Gastroesophageal sphincter (tissue), 4 donors: Measurements from ENCODE around the gene SLC26A8. TPM values are rescaled to one million over a fixed set of nuclear protein-coding genes. Genes with fewer than 3 reads are reported as not detected.

Experiments used
- ATAC-seq: fragments of 150-250 bp; one replicate; pipeline ENCODE4 v1.9.1; 2016; ENCODE audit warnings: mild to moderate bottlenecking, moderate library complexity
- H3K27ac ChIP-seq, 4 donors: fragments of 200-600 bp; sonication (generic) in 3 of 4; 1 replicate in 3 of 4; 2 replicates in 1 of 4; pipeline ENCODE4 v1.5.1; 2016 to 2019
- H3K27me3 ChIP-seq: fragments of 200-600 bp; sonication (generic); one replicate; pipeline ENCODE4 v1.5.1; 2019
- H3K36me3 ChIP-seq, 2 donors: fragments of 200-600 bp; sonication (generic); one replicate each; pipeline ENCODE4 v1.5.1; 2019; ENCODE audit warnings: control low read depth in 1 of 2
- H3K4me1 ChIP-seq, 3 donors: fragments of 200-600 bp; sonication (generic); 1 replicate in 2 of 3; 2 replicates in 1 of 3; pipeline ENCODE4 v1.5.1; 2016 to 2019; ENCODE audit warnings: control low read depth in 2 of 3
- H3K4me3 ChIP-seq, 2 donors: fragments of 200-600 bp; sonication (generic); one replicate each; pipeline ENCODE4 v1.5.1; 2019; ENCODE audit warnings: mild to moderate bottlenecking in 1 of 2, moderate library complexity in 1 of 2
- H3K9me3 ChIP-seq, 3 donors: fragments of 200-600 bp; sonication (generic); one replicate each; pipeline ENCODE4 v1.5.1; 2017 to 2019; ENCODE audit warnings: control low read depth in 2 of 3
- EP300 ChIP-seq: sonication (generic); formaldehyde crosslinking; IDR thresholded peaks from one replicate; pipeline ENCODE4 v1.6.1; 2017; ENCODE audit warnings: antibody characterized with exemption, mild to moderate bottlenecking
- POLR2A ChIP-seq, 2 donors: fragments of 450-650 bp; IDR thresholded peaks; one replicate each; pipeline ENCODE4 v1.6.1; 2017; ENCODE audit warnings: antibody characterized with exemption in 2 of 2, mild to moderate bottlenecking in 2 of 2, moderate library complexity in 1 of 2
- POLR2AphosphoS5 ChIP-seq: sonication (generic); formaldehyde crosslinking; IDR thresholded peaks from one replicate; pipeline ENCODE4 v1.6.1; 2017; ENCODE audit warnings: antibody characterized with exemption
- WGBS, 2 donors: methylation state at CpG; one replicate each; pipeline ENCODE4 v1.1.5; 2018; ENCODE audit warnings: low coverage in 1 of 2; 5-methylcytosine and 5-hydroxymethylcytosine counted together
- total RNA-seq, 4 donors: library from RNA; depleted of rRNA; stranded (reverse); fragments of >200 nt; gene quantifications; one replicate each; pipeline ENCODE4 v1.1.0, GENCODE V29; 2016
- TF ChIP-seq, protein P1 (sequence below), 4 experiments: fragments of 200-600 bp in 2 of 4; fragments of 450-650 bp in 2 of 4; sonication (generic) in 1 of 4; IDR thresholded peaks; one replicate each; pipeline ENCODE4 v1.5.1; 2017 to 2019; ENCODE audit warnings: antibody characterized with exemption in 4 of 4, mild to moderate bottlenecking in 2 of 4, moderate library complexity in 2 of 4

SLC26A8 gene
- total RNA-seq, 4 donors from 2014 or later = not detected

DNA sequence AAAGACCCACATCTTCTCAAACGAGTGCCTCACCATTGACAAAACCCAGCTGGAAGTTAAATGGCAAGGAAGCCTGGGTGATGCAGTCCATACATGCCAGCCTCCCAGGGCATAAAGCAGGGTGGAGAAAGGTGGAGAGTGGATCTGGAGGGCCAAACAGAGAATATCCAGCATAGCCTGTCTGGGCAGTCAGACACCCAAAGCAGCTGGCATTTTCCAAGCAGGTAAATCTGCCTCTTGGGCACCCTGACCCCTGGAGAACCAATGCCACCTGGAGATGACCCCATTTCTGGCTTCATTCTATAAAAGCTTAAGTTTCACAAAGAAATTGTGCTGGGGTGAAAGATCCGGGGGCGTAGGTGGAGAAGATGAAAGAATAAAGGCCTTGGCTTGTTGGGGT lies 98.5 kb downstream of the SLC26A8 start:
- Histone ChIP-seq H3K36me3 (no peaks in the 10 kb centered on the region), H3K4me1 (peaks cover 0 to 12% (median 6%) of the 10 kb centered on the region in 3 donors), H3K27me3 (no peaks in the 10 kb centered on the region), H3K9me3 (no peaks in the 10 kb centered on the region), H3K27ac (no peak overlapping the region), H3K4me3 (no peak overlapping the region)
- no peak for ATAC-seq
- WGBS, 2 donors = 89 to 90% methylated on average over 3 of the region's 3 CpGs
- TF ChIP-seq, protein P1, sequence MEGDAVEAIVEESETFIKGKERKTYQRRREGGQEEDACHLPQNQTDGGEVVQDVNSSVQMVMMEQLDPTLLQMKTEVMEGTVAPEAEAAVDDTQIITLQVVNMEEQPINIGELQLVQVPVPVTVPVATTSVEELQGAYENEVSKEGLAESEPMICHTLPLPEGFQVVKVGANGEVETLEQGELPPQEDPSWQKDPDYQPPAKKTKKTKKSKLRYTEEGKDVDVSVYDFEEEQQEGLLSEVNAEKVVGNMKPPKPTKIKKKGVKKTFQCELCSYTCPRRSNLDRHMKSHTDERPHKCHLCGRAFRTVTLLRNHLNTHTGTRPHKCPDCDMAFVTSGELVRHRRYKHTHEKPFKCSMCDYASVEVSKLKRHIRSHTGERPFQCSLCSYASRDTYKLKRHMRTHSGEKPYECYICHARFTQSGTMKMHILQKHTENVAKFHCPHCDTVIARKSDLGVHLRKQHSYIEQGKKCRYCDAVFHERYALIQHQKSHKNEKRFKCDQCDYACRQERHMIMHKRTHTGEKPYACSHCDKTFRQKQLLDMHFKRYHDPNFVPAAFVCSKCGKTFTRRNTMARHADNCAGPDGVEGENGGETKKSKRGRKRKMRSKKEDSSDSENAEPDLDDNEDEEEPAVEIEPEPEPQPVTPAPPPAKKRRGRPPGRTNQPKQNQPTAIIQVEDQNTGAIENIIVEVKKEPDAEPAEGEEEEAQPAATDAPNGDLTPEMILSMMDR (IDR thresholded peaks at IDR 0.05) = no peak
- TF ChIP-seq POLR2AphosphoS5 (no peak), POLR2A (IDR thresholded peaks at IDR 0.05) (no peak), EP300 (no peak)

DNA sequence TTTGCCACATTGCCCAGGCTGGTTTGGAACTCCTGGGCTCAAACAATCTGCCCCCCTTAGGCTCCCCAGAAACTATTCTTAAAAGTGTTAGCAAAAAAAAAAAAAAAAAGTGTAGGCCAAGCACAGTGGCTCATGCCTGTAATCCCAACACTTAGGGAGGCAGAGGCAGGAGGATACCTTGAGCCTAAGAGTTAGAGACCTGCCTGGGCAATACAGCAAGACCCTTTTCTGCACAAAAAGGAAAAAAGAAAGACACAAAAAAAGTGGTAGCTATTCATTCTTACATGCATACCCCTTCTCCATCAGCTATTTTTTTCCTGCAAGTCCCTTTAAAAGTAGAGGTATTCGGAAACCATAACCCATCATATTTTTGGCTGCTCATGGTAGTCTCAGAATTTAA lies 100.3 kb downstream of the SLC26A8 start:
- H3K27ac ChIP-seq = no peak overlapping the region
- TF ChIP-seq EP300 (no peak), POLR2AphosphoS5 (no peak), POLR2A (IDR thresholded peaks at IDR 0.05) (no peak)
- TF ChIP-seq, protein P1 (IDR thresholded peaks at IDR 0.05) = no peak
- 91 to 94% methylated on average over 1 of the region's 1 CpG for WGBS, 2 donors
- no peaks in the 10 kb centered on the region for H3K27me3 ChIP-seq
- no peaks in the 10 kb centered on the region for H3K36me3 ChIP-seq
- H3K9me3 ChIP-seq = no peaks in the 10 kb centered on the region
- no peak overlapping the region for H3K4me3 ChIP-seq
- ATAC-seq = no peak
- peaks cover 0 to 22% (median 10%) of the 10 kb centered on the region in 3 donors for H3K4me1 ChIP-seq

DNA sequence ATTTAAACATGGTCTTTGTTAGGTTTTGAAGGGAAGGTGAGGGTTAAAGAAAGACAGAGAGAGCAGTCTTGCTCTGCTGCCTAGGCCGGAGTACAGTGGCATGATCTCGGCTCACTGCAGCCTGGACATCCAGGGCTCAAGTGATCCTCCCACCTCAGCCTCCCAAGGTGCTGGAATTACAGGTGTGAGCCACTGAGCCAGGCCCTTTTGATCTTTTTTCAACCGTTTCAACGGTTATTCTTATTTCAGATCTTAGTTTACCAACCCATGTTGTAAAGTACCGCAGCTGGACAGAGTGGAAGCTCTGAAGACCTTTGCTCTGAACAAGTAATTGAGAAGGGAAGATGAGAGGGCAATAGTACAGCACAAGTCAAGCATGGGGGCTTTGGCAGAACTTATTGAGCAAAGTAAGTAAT lies 102.3 kb downstream of the SLC26A8 start:
- no peak overlapping the region for H3K4me3 ChIP-seq
- no peaks in the 10 kb centered on the region for H3K9me3 ChIP-seq
- H3K27me3 ChIP-seq = no peaks in the 10 kb centered on the region
- TF ChIP-seq POLR2AphosphoS5 (no peak), EP300 (no peak), POLR2A (IDR thresholded peaks at IDR 0.05) (no peak)
- TF ChIP-seq, protein P1 (IDR thresholded peaks at IDR 0.05) = no peak
- WGBS, 2 donors = 66 to 100% methylated on average over 1 to 4 of the region's 5 CpGs
- no peak for ATAC-seq
- H3K36me3 ChIP-seq = peaks cover 0 to 2% of the 10 kb centered on the region in 2 donors
- no peak overlapping the region for H3K27ac ChIP-seq
- H3K4me1 ChIP-seq = peaks cover 0 to 39% (median 13%) of the 10 kb centered on the region in 3 donors

DNA sequence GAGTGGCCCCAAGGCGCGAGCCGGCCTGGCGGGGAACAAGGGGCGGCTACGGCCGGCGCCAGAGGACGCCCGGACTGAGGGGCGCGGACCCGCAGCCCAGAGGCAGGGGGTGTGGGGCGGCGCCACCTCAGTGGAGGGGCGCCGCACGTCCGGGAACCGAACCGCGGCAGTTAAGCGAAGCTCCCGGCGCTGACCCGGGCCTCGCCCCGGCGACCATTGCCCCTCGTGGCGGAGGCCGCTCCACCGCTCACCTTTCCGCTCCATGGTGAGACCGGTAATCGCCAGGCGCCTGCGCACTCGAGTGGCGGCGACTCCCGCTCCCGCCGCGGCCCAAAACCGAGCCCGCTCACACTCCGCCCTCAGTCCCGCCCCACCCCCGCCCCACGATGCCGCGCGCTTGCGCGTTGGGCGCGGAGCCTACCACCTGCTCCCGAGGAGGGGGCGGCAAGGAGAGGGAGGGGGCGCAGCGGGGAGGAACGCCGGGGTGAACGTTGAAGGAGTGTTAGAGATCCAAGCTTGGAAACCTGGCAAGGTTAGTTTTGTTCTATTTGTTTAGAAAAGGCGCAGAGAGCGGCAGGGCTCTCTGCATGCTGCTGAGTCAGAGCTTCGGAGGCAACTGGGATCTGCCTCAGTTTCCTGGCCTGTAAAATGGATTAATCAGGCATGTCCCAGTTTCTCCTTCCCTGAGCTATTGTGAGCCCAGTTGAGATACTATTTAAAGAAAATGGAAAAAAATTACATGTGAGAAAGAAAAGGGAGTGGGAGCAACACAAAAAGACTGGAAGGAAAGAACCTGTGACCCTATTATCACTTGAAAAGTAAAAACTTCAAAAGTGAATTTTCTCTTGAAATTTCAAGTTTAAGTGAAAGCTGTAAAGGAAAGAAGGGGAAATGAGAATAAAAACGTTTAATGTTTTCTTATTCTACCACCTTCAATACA lies 103.4 kb downstream of the SLC26A8 start, which contains the start of gene SRPK1:
TSS of gene SRPK1 (minus strand) at position 306 of the 940 bp plus-strand sequence. CDS start at position 264, 42 bp downstream.
- WGBS, 2 donors = 0% methylated on average over 4 to 5 of the region's 69 CpGs
- Histone ChIP-seq H3K4me3 (peak within 1 kb of the TSS; percentile 65 to 75), H3K27ac (peak within 1 kb of the TSS in 3 of 4 donors; percentile 77 to 89 (median 82)), H3K27me3 (no peaks in the 10 kb centered on the region), H3K4me1 (peaks cover 0 to 39% (median 13%) of the 10 kb centered on the region in 3 donors), H3K36me3 (peaks cover 0 to 4% of the 10 kb centered on the region in 2 donors), H3K9me3 (no peaks in the 10 kb centered on the region)
- TF ChIP-seq EP300 (no peak), POLR2AphosphoS5 (peak; percentile 45), POLR2A (IDR thresholded peaks at IDR 0.05) (peak; percentile 37 to 52)
- TF ChIP-seq, protein P1 (IDR thresholded peaks at IDR 0.05) = peak in 1 of 4 experiments; percentile 17
- peak; percentile 94 for ATAC-seq
